Activated B cell treated with CpG ODN at 0.5 μM for 24 hours (primary cell): ENCODE results near the gene DUSP21. TPM values are rescaled to one million over a fixed set of nuclear protein-coding genes. Genes with fewer than 3 reads are reported as not detected.

Source experiments
- ATAC-seq: fragments of 200-7000 bp; cut with Tn5 transposase; one replicate; pipeline ENCODE4 v1.10.0; 2021; ENCODE audit warnings: low read depth, mild to moderate bottlenecking, moderate library complexity
- CTCF ChIA-PET: fragments of 350-600 bp; sonication (Branson Sonifier 250); formaldehyde crosslinking; loops from one replicate; lab custom pipeline; 2021; ENCODE audit warnings: antibody characterized with exemption; lab: Charles Lee
- POLR2A ChIA-PET: fragments of 350-600 bp; sonication (Branson Sonifier 250); formaldehyde crosslinking; loops from one replicate; lab custom pipeline; 2021; ENCODE audit warnings: antibody characterized with exemption; lab: Charles Lee
- DNase-seq: peaks from one replicate; pipeline ENCODE4 v3.0.0; 2022
- H3K27ac Mint-ChIP-seq: one replicate; pipeline ENCODE4 v1.8.0; 2020; ENCODE audit warnings: mixed read lengths
- H3K27me3 Mint-ChIP-seq: one replicate; pipeline ENCODE4 v1.8.0; 2021; ENCODE audit warnings: mixed read lengths
- H3K36me3 Mint-ChIP-seq: one replicate; pipeline ENCODE4 v1.8.0; 2021; ENCODE audit warnings: low read depth, mixed read lengths
- H3K4me1 Mint-ChIP-seq: one replicate; pipeline ENCODE4 v1.8.0; 2021; ENCODE audit warnings: mixed read lengths
- H3K4me3 Mint-ChIP-seq: one replicate; pipeline ENCODE4 v1.8.0; 2020; ENCODE audit warnings: mild to moderate bottlenecking, mixed read lengths
- H3K9me3 Mint-ChIP-seq: one replicate; pipeline ENCODE4 v1.8.0; 2020; ENCODE audit warnings: mixed read lengths
- intact Hi-C: fragments of 100-400 bp; cut with micrococcal nuclease; formaldehyde crosslinking; loops from one replicate; pipeline ENCODE4 v1.15.1; 2024
- total RNA-seq: library from RNA; stranded (reverse); gene quantifications from 2 replicates; pipeline ENCODE4 v1.2.3, GENCODE V29; 2022
- TF ChIP-seq, protein P1 (sequence below): fragments of 200-600 bp; IDR thresholded peaks from one replicate; pipeline ENCODE4 v1.8.0; 2022; ENCODE audit warnings: antibody characterized with exemption, mild to moderate bottlenecking

The DUSP21 gene
- not detected in 2 replicates for total RNA-seq

DNA sequence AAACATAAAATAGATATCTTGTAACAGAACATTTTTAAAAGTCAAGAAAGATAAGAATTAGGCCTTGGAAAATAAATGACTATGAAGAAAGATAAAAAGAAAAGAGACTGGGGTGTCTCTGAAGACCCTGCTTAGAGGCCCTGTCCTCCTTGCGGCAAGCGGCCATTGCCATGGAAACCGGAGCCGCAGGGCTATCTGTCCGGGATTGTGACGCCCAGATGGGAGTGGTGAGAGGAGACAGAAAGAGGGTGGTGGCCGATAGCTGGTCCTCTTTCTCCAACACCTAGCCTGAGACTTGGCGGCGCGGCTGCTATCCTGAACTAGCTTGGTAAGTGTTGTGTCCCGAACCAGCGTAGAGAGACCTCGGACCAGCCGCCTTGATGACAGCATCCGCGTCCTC lies at the start of gene DUSP21:
TSS of gene DUSP21 (plus strand) at position 269 of the 400 bp plus-strand sequence. CDS start at position 381, 112 bp downstream.
- no peak for DNase-seq
- Mint-ChIP-seq H3K4me3 (no peak within 1 kb of the TSS), H3K9me3 (no peaks in the 10 kb centered on the region), H3K27me3 (no peaks in the 10 kb centered on the region), H3K36me3 (no peaks in the 10 kb centered on the region), H3K4me1 (no peaks in the 10 kb centered on the region), H3K27ac (no peak within 1 kb of the TSS)
- ChIA-PET CTCF (no interaction called here), POLR2A (no interaction called here)
- intact Hi-C loops: no loop called here
- TF ChIP-seq, protein P1, sequence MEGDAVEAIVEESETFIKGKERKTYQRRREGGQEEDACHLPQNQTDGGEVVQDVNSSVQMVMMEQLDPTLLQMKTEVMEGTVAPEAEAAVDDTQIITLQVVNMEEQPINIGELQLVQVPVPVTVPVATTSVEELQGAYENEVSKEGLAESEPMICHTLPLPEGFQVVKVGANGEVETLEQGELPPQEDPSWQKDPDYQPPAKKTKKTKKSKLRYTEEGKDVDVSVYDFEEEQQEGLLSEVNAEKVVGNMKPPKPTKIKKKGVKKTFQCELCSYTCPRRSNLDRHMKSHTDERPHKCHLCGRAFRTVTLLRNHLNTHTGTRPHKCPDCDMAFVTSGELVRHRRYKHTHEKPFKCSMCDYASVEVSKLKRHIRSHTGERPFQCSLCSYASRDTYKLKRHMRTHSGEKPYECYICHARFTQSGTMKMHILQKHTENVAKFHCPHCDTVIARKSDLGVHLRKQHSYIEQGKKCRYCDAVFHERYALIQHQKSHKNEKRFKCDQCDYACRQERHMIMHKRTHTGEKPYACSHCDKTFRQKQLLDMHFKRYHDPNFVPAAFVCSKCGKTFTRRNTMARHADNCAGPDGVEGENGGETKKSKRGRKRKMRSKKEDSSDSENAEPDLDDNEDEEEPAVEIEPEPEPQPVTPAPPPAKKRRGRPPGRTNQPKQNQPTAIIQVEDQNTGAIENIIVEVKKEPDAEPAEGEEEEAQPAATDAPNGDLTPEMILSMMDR: no peak
- ATAC-seq: no peak

DNA sequence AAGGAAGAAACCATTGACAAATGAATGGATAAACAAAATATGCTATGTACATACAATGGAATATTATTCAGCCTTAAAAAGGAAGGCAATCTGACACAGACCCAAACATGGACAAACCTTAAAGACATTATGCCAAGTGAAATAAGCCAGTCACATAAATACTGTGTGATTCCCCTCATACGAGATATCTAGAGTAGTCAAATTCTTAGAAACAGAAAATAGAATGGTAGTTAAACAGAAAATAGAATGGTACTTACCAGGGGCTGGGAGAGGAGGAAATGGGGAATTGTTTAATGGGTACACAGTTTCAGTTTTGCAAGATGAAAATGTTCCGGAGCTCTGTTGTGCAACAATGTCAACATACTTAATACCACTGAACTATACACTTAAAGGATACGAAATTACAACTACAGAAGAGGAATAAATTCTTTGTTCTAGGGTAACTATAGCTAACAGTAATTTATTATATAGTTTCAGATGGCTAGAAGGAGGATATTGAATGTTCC lies 47.8 kb upstream of the DUSP21 start:
- Mint-ChIP-seq H3K4me1 (no peaks in the 10 kb centered on the region), H3K9me3 (no peaks in the 10 kb centered on the region), H3K4me3 (no peak overlapping the region), H3K27me3 (no peaks in the 10 kb centered on the region), H3K36me3 (no peaks in the 10 kb centered on the region), H3K27ac (no peak overlapping the region)
- ChIA-PET CTCF (no interaction called here), POLR2A (no interaction called here)
- TF ChIP-seq, protein P1: no peak
- intact Hi-C loops: no loop called here
- DNase-seq (no peak), ATAC-seq (no peak)

DNA sequence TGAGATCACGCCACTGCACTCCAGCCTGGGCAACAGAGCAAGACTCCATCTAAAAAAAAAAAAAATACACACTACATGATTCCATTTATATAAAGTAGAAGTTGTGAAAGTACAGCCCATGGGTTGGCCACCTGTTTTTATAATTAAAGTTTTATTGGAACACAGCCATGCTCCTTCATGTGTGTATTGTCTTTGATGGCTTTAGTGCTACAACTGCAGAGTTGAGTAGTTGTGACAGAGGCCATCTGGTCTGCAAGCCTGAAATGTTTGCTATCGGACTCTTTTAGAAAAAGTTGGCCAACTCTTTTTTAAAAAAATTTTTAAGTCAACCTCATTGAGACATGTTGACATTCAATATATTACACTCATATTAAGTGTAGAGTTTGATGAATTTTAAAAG lies 41.2 kb upstream of the DUSP21 start:
- intact Hi-C loops: no loop called here

DNA sequence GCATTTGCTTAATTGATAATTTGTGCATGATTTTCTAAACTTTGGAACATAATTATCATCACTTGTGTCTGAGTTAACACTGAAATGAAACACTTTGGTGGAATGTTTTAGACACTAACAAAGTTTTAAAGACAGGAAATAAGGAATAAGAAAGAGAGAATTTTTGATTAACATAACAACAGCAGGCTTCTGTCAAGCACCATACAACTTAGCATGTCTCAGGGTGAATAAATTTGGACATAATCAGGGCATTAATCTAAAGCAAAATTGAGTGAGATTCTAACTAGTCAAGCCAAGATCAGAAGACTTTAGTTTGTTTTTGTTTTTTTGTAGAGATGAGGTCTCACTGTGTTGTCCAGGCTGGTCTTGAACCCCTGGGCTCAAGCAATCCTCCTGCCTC lies 28.1 kb upstream of the DUSP21 start:
- ChIA-PET CTCF (no interaction called here), POLR2A (no interaction called here)
- DNase-seq: no peak

More for the DNA sequence above, 41.2 kb upstream of the DUSP21 start:
- ChIA-PET CTCF (no interaction called here), POLR2A (no interaction called here)
- no peak for ATAC-seq
- H3K36me3 Mint-ChIP-seq: no peaks in the 10 kb centered on the region
- H3K4me1 Mint-ChIP-seq: no peaks in the 10 kb centered on the region
- TF ChIP-seq, protein P1: no peak
- no peaks in the 10 kb centered on the region for H3K27me3 Mint-ChIP-seq
- H3K4me3 Mint-ChIP-seq: no peak overlapping the region
- no peak for DNase-seq
- H3K9me3 Mint-ChIP-seq: no peaks in the 10 kb centered on the region
- H3K27ac Mint-ChIP-seq: no peak overlapping the region

DNA sequence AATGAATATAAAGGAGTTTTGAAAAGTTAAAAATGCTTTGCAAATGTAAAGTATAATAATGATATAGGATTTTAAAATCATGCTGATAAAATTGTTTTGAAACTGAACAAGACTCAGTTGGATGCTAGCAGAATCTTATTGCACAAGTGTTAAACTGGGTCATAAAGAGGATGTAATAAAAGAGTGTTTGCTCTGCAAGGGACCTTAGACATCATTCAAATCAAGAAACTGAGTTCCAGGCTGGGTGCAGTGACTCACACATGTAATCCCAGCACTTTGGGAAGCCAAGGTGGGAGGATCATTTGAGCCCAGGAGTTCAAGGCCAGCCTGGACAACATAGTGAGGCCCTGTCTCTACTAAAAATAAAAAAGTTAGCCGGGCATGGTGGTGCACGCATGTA lies 27.5 kb upstream of the DUSP21 start:
- ATAC-seq: no peak
- intact Hi-C loops: no loop called here
- no peak for DNase-seq
- CTCF ChIA-PET: no interaction called here
- Mint-ChIP-seq H3K9me3 (no peaks in the 10 kb centered on the region), H3K27me3 (peaks cover 2% of the 10 kb centered on the region), H3K27ac (no peak overlapping the region), H3K4me3 (no peak overlapping the region), H3K36me3 (no peaks in the 10 kb centered on the region), H3K4me1 (no peaks in the 10 kb centered on the region)
- POLR2A ChIA-PET: no interaction called here
- TF ChIP-seq, protein P1: no peak

More for the DNA sequence above, 28.1 kb upstream of the DUSP21 start:
- Mint-ChIP-seq H3K27ac (no peak overlapping the region), H3K36me3 (no peaks in the 10 kb centered on the region), H3K9me3 (no peaks in the 10 kb centered on the region), H3K4me1 (no peaks in the 10 kb centered on the region), H3K27me3 (peaks cover 2% of the 10 kb centered on the region), H3K4me3 (no peak overlapping the region)
- ATAC-seq: no peak
- TF ChIP-seq, protein P1: no peak
- intact Hi-C loops: no loop called here
